NOMO-1 treated with DMSO at 0.1 percent for 48 hours (cell line): ENCODE results near the gene CFB.

Source experiments
- DNase-seq: peaks from one replicate; lab custom pipeline; 2025; ENCODE audit not compliant: unreplicated experiment; lab: John Stamatoyannopoulos, UW

Gene CFB

DNA sequence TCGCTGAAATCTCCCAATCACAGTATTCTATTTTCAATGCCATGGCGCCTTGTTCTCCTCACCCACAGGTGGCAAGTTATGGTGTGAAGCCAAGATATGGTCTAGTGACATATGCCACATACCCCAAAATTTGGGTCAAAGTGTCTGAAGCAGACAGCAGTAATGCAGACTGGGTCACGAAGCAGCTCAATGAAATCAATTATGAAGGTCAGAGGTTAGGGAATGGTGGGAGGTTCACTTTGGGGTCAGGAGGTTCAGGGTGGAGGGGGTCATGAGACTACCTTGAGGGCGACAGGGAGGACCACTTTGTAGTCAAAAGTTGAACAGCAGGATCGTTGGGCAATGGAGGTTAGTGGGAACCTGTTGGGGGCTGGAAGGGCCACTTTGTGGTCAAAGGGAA is 2.4 kb downstream of the CFB start:
- DNase-seq: no peak

DNA sequence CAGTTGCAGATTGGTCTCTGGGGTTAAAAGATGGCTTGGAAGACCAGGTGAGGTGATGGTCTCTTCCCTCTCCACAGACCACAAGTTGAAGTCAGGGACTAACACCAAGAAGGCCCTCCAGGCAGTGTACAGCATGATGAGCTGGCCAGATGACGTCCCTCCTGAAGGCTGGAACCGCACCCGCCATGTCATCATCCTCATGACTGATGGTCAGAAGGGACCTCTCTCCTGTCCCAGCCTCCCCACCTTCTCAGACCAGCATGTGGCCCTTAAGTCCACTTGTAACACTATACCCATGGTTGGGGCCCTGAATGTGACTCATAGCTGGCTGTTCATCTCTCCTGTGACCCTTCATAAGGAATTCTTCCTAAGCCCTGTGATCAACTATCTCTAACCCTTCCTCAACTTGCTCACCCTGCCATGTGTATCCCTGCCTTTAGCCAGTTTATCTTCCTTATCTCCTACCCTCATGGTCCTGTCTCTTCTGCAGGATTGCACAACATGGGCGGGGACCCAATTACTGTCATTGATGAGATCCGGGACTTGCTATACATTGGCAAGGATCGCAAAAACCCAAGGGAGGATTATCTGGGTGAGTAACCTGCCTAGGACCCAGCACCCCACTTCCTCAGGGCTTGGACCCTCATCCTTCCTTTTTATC is 3.0 kb downstream of the CFB start:
- DNase-seq: no peak

DNA sequence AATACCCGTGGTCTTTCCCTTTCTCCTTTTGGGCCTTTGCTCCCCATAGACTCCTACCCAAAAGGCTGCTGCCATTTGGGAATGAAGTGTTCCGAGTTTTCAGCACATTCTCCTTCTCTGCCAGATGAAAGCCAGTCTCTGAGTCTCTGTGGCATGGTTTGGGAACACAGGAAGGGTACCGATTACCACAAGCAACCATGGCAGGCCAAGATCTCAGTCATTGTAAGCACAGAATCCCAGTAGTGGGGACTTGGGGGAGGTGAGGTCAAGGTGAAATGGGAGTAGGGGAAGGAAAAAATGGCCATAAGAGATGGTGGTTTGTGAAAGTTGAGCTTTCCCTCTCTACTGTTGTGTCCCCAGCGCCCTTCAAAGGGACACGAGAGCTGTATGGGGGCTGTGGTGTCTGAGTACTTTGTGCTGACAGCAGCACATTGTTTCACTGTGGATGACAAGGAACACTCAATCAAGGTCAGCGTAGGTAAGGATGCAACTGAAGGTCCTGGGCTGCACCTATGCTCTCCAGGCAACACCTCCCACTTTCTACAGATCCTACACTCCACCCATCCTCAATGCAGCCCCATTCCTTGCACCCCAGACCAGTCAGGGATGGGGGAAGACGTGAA is 4.1 kb downstream of the CFB start:
- DNase-seq: no peak

- peak; percentile 23 for DNase-seq
Observed at GRCh38 chr6:31952140-31952805, 6.4 kb downstream of the CFB start.

GRCh38 chr6:31952890-31953289 is 7.0 kb downstream of the CFB start:
- no peak for DNase-seq

- no peak for DNase-seq
Observed at GRCh38 chr6:31954511-31954910, 8.6 kb downstream of the CFB start.

- no peak for DNase-seq
Observed at GRCh38 chr6:31956796-31957195, 10.9 kb downstream of the CFB start.

GRCh38 chr6:31958412-31958740 is 12.5 kb downstream of the CFB start:
- DNase-seq: no peak

GRCh38 chr6:31958741-31959739 is 13.1 kb downstream of the CFB start, which contains the start of the genes NELFE and SKIC2:
NELFE (minus strand) TSS chr6:31958971; CDS start chr6:31958446, 525 bp downstream.
SKIC2 (plus strand) TSS chr6:31959175; CDS start chr6:31959193, 18 bp downstream.
- peak; percentile 98 for DNase-seq

GRCh38 chr6:31961616-31962015 is 15.7 kb downstream of the CFB start:
- DNase-seq: no peak

- DNase-seq: no peak
Observed at GRCh38 chr6:31963921-31964320, 18.0 kb downstream of the CFB start.

GRCh38 chr6:31965700-31966099 is 19.8 kb downstream of the CFB start:
- no peak for DNase-seq

DNA sequence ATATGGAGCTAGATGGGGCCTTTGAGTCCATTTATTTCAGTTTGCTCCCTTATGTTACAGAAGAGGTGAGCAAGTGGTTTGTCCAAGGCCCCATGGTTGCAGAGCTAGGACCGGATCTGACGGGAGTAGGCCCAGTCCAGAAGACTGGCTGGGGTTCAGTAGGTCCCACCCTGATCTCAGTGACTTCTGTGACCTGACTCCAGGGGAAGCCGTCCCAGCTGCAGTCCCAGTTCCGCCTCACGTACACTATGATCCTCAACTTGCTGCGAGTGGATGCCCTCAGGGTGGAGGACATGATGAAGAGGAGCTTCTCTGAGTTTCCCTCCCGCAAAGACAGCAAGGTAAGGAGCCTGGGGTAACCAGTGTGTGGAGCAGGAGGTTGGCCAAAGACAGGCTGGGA is 20.6 kb downstream of the CFB start:
- no peak for DNase-seq

GRCh38 chr6:31966997-31967925 is 21.4 kb downstream of the CFB start:
- no peak for DNase-seq

DNA sequence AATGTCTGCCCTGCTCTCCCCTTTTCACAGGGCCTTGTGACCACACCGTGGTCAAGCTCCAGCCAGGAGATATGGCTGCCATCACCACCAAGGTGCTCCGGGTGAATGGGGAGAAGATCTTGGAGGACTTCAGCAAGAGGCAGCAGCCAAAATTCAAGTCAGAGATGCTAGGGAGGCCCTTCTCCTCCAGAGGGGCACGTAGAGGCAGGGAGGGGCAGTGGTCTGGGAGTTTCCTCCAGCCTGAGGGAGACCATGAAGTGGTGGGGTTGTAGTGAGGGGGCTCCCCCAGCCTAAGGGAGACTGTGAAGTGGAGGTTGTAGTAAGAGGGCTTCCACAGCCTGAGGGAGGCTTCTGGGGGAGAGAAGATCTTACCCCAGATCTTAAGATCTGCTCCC is 22.0 kb downstream of the CFB start:
- DNase-seq: no peak

- no peak for DNase-seq
Observed at GRCh38 chr6:31968326-31968725, 22.4 kb downstream of the CFB start.

DNA sequence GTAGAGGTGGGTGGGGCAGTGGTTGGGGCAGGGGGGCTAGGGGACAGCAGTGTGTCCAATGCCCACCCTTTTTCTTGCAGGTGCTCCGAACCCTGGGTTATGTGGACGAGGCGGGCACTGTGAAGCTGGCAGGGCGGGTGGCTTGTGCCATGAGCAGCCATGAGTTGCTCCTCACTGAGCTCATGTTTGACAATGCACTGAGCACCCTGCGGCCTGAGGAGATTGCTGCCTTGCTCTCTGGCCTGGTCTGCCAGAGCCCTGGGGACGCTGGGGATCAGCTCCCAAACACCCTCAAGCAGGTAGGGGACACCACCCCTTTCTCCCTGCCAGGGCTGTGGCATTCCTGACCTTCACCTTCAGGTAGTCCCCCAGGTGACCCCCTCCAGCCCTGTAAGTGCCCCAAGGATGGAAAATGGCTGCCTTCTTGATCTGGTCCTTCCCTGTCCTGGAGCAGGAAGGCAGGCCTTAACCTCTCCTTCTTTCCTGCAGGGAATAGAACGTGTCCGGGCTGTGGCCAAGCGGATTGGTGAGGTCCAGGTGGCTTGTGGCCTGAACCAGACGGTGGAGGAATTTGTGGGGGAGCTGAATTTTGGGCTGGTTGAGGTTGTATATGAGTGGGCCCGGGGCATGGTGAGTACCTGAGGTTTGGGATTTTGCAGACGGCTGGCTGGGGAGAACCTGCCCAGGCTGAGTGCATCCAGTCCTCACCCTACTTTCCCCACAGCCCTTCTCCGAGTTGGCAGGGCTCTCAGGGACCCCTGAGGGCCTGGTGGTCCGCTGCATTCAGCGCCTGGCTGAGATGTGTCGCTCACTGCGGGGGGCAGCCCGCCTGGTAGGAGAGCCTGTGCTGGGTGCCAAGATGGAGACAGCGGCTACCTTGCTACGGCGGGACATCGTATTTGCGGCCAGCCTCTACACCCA is 23.2 kb downstream of the CFB start:
- no peak for DNase-seq

DNA sequence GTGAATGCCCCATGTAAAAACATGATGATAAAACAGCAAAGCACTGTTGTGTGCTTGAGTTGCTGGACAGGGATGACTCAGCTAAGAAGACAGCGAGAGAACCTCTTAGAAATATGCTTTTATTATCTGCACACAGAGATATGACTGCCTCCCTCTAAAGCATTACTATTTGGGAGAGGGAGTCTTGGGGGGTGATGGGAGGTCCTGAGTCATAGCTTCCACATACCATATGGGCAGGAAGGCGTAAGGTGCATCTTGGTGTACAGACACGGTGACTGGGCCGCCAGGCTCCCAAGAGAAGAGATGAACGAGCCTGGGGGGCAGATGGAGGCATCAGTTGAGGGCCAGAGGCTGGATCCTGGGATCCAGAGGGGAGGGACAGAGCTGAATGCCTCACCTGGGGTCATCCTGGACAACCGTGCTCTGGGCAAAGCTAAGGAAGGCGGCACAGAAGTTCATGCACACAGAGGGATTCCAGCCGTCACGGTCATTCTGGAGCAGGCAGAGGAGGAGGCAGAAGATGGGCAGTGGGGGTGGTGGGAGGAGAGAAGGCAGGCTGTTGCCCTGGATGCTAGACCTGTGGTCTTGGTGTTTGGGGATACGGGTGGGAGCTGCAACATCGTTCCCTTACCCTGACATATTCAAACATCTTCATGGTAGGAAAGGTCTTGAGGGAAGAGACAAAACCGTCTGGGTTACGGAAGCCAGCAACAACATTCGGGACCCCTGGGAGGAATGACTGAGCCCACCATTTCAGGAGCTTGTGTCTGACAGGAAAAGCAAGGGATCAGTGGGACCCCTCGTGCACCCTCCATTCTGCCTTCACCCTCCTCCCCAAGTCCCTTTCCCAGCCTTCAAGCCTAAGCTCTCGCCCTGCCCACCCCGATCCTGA is 24.1 kb downstream of the CFB start:
- no peak for DNase-seq
